HG03520 (cell line): ENCODE results near the gene FYB2.

Experiments
- ATAC-seq: cut with Tn5 transposase; IDR thresholded peaks from one replicate; pipeline ENCODE4 v1.9.1; 2021; ENCODE audit warnings: mild to moderate bottlenecking, moderate library complexity; ENCODE audit not compliant: unreplicated experiment

Gene FYB2

GRCh38 chr1:56726706-56727105, 92.5 kb downstream of the FYB2 start:
- ATAC-seq, result no peak

- ATAC-seq, result no peak
Observed at GRCh38 chr1:56719171-56719570, 100.0 kb downstream of the FYB2 start.

GRCh38 chr1:56715156-56715555, 104.0 kb downstream of the FYB2 start:
- no peak for ATAC-seq

GRCh38 chr1:56713112-56713511, 106.1 kb downstream of the FYB2 start:
- ATAC-seq, result no peak

GRCh38 chr1:56712150-56712549, 107.1 kb downstream of the FYB2 start:
- no peak for ATAC-seq

GRCh38 chr1:56710646-56711045, 108.6 kb downstream of the FYB2 start:
- ATAC-seq, result no peak

- ATAC-seq, result no peak
Observed at GRCh38 chr1:56709995-56710394, 109.2 kb downstream of the FYB2 start.

GRCh38 chr1:56709269-56709880, 109.8 kb downstream of the FYB2 start:
- ATAC-seq, result no peak

GRCh38 chr1:56707379-56707778, 111.8 kb downstream of the FYB2 start:
- no peak for ATAC-seq

- ATAC-seq, result no peak
Observed at GRCh38 chr1:56703747-56704146, 115.5 kb downstream of the FYB2 start.

- ATAC-seq, result no peak
Observed at GRCh38 chr1:56696663-56697062, 122.5 kb downstream of the FYB2 start.

GRCh38 chr1:56688522-56689026, 130.6 kb downstream of the FYB2 start:
- peak; percentile 81 for ATAC-seq

- ATAC-seq, result no peak
Observed at GRCh38 chr1:56686169-56686568, 133.0 kb downstream of the FYB2 start.

- no peak for ATAC-seq
Observed at GRCh38 chr1:56683569-56683968, 135.6 kb downstream of the FYB2 start.

- ATAC-seq, result no peak
Observed at GRCh38 chr1:56676571-56677035, 142.6 kb downstream of the FYB2 start.

GRCh38 chr1:56675763-56676162, 143.4 kb downstream of the FYB2 start:
- ATAC-seq, result no peak

- no peak for ATAC-seq
Observed at GRCh38 chr1:56672579-56672978, 146.6 kb downstream of the FYB2 start.

- ATAC-seq, result no peak
Observed at GRCh38 chr1:56671542-56671941, 147.7 kb downstream of the FYB2 start.

- ATAC-seq, result no peak
Observed at GRCh38 chr1:56671085-56671484, 148.1 kb downstream of the FYB2 start.

GRCh38 chr1:56670350-56670749, 148.9 kb downstream of the FYB2 start:
- no peak for ATAC-seq
